Peyer's patch (tissue), 4 donors: ENCODE results near the gene CCDC175.

Experiments
- POLR2A ChIP-seq, 2 donors: fragments of 450-650 bp; IDR thresholded peaks; one replicate each; pipeline ENCODE4 v1.5.1; 2017; ENCODE audit warnings: antibody characterized with exemption in 2 of 2, mild to moderate bottlenecking in 2 of 2, moderate library complexity in 2 of 2
- TF ChIP-seq, protein P1 (sequence below), 6 experiments: fragments of 450-650 bp in 4 of 6; fragments of 200-600 bp in 2 of 6; sonication (generic) in 1 of 6; IDR thresholded peaks; one replicate each; pipeline ENCODE4 v1.5.1; 2017 to 2019; ENCODE audit warnings: antibody characterized with exemption in 6 of 6, mild to moderate bottlenecking in 3 of 6, moderate library complexity in 1 of 6

DNA sequence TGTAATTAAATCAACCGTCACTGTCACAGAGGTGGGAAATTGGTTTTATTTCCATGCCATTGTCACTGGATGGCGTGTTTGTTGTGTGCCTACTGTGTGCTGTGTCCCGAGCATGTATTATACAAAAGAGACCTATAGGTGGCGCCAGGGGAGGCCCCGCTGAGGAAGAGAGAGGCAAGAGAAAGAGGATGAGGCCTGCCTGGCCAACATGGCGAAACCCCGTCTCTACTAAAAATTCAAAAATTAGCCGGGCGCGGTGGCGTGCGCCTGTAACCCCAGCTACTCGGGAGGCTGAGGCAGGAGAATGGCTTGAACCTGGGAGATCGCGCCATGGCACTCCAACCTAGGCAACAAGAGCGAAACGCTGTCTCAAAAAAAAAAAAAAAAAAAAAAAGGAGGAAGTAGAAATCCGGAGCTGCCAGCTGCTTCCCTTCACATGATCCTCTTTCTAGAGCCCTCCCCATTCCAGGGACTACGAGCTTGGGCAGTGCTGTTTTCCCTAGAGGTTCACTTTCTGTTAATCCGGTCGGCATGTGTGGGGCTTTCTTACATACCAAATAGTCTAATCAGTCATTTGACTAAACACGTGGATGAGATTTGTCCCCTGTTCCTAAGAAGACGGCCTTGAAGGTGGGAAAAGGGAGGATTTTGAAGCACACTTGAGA is 6.4 kb upstream of the CCDC175 start:
- TF ChIP-seq, protein P1, sequence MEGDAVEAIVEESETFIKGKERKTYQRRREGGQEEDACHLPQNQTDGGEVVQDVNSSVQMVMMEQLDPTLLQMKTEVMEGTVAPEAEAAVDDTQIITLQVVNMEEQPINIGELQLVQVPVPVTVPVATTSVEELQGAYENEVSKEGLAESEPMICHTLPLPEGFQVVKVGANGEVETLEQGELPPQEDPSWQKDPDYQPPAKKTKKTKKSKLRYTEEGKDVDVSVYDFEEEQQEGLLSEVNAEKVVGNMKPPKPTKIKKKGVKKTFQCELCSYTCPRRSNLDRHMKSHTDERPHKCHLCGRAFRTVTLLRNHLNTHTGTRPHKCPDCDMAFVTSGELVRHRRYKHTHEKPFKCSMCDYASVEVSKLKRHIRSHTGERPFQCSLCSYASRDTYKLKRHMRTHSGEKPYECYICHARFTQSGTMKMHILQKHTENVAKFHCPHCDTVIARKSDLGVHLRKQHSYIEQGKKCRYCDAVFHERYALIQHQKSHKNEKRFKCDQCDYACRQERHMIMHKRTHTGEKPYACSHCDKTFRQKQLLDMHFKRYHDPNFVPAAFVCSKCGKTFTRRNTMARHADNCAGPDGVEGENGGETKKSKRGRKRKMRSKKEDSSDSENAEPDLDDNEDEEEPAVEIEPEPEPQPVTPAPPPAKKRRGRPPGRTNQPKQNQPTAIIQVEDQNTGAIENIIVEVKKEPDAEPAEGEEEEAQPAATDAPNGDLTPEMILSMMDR (IDR thresholded peaks at IDR 0.05): no peak
- TF ChIP-seq POLR2A (IDR thresholded peaks at IDR 0.05): no peak
